GM12865 (cell line): ENCODE results near the gene IGSF9B.

Experiments used
- DNase-seq: peaks from one replicate; pipeline ENCODE4 v3.0.0; 2010; ENCODE audit warnings: low read depth
- H3K4me3 ChIP-seq: 2 replicates; pipeline ENCODE4 v1.5.1; 2011; ENCODE audit warnings: mild to moderate bottlenecking, low read depth, low read length, control low read depth
- CTCF ChIP-seq: IDR thresholded peaks from 2 replicates; pipeline ENCODE4 v1.5.1; 2011; ENCODE audit warnings: low read length, control low read depth, low read depth, inconsistent platforms; ENCODE audit not compliant: insufficient read depth; ENCODE audit errors: missing control alignments

Gene IGSF9B

DNA sequence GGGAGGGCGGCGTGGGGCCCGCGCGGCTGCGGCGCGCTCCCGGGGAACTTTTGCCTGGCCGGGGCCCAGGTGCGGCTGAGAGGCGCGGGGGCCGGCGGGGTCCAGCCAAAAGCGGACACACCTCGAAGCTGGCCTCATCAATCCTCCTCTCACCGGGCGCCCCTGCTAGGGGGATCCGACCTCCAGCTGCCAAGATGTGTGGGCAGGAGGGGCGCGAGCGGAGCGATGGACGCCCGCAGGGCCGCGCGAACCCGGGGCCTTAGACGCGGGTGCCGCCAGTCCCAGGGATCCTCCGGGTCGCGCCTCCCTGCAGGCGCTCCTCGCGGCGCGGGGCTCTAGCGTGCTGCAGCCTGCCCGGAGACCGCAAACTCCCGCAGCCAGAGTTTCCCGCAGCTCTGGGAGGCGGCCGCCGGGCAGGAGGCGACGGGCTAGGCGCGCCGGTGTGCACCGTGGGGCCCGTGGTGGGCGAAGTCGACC lies 785 bp downstream of the IGSF9B start:
- no peak overlapping the region; the same call in 1 of the 2 replicates for H3K4me3 ChIP-seq
- DNase-seq, result no peak
- TF ChIP-seq CTCF, result no peak

- TF ChIP-seq CTCF, result no peak
These were observed 1.5 kb downstream of the IGSF9B start for GRCh38 chr11:133955081-133955891.

GRCh38 chr11:133953999-133954398 lies 2.8 kb downstream of the IGSF9B start:
- no peak overlapping the region for H3K4me3 ChIP-seq
- TF ChIP-seq CTCF, result no peak
- no peak for DNase-seq

More at GRCh38 chr11:133955081-133955891, 1.5 kb downstream of the IGSF9B start:
- no peak overlapping the region for H3K4me3 ChIP-seq
- no peak for DNase-seq

- no peak overlapping the region for H3K4me3 ChIP-seq
- no peak for TF ChIP-seq CTCF
- DNase-seq, result no peak
These were observed 3.2 kb downstream of the IGSF9B start for GRCh38 chr11:133953547-133953946.

- DNase-seq, result no peak
- no peak for TF ChIP-seq CTCF
- H3K4me3 ChIP-seq, result no peak overlapping the region
These were observed 4.3 kb downstream of the IGSF9B start for GRCh38 chr11:133952199-133953190.

- TF ChIP-seq CTCF, result no peak
- no peak for DNase-seq
- H3K4me3 ChIP-seq, result no peak overlapping the region
These were observed 5.2 kb downstream of the IGSF9B start for GRCh38 chr11:133951327-133952198.
